ENCODE measurements around the gene GARIN5A.

DNA sequence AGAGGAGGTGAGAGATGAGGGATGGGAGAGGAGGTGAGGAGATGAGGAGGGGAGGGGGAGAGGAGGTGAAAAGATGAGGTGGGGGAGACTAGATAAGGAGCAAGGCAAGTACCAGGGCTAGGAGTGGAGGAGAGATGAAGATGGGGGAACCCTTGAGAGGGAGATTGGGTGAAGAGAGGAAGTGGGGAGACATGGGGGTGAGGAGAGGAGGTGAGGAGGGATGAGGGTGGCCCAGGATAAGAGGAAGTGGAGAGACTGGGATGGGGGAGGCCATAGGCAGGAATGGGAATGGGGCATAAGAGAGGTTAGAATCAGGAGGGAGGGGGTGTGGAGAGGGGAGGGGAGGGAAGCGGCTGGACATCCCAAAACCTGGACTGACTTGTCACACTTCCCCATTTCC lies 17.0 kb downstream of the GARIN5A start:
- TF ChIP-seq POLR2AphosphoS5 (IDR thresholded peaks at IDR 0.05) = no peak
- TF ChIP-seq, protein P1, sequence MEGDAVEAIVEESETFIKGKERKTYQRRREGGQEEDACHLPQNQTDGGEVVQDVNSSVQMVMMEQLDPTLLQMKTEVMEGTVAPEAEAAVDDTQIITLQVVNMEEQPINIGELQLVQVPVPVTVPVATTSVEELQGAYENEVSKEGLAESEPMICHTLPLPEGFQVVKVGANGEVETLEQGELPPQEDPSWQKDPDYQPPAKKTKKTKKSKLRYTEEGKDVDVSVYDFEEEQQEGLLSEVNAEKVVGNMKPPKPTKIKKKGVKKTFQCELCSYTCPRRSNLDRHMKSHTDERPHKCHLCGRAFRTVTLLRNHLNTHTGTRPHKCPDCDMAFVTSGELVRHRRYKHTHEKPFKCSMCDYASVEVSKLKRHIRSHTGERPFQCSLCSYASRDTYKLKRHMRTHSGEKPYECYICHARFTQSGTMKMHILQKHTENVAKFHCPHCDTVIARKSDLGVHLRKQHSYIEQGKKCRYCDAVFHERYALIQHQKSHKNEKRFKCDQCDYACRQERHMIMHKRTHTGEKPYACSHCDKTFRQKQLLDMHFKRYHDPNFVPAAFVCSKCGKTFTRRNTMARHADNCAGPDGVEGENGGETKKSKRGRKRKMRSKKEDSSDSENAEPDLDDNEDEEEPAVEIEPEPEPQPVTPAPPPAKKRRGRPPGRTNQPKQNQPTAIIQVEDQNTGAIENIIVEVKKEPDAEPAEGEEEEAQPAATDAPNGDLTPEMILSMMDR (IDR thresholded peaks at IDR 0.05) = no peak
